HG02970 (cell line): Measurements from ENCODE around the gene RYR1.
A peak's percentile ranks its signal among the peaks of the same experiment; 100 is the strongest.
"Not testable (repeated sequence)": the region's sequence is repeated elsewhere in the genome, so short reads cannot be mapped to it uniquely, and the experiment has no call there.

Experiments used
- ATAC-seq: cut with Tn5 transposase; IDR thresholded peaks from one replicate; pipeline ENCODE4 v1.9.1; 2021; ENCODE audit warnings: mild to moderate bottlenecking, moderate library complexity, moderate number of reproducible peaks; ENCODE audit not compliant: unreplicated experiment, low FRiP score

The RYR1 gene

GRCh38 chr19:38399537-38399936, 34.0 kb upstream of the RYR1 start:
- ATAC-seq, result no peak

- no peak for ATAC-seq
Observed at GRCh38 chr19:38400361-38400760, 33.1 kb upstream of the RYR1 start.

- ATAC-seq, result no peak
Observed at GRCh38 chr19:38401148-38401547, 32.3 kb upstream of the RYR1 start.

- no peak for ATAC-seq
Observed at GRCh38 chr19:38402623-38402966, 30.9 kb upstream of the RYR1 start.

DNA sequence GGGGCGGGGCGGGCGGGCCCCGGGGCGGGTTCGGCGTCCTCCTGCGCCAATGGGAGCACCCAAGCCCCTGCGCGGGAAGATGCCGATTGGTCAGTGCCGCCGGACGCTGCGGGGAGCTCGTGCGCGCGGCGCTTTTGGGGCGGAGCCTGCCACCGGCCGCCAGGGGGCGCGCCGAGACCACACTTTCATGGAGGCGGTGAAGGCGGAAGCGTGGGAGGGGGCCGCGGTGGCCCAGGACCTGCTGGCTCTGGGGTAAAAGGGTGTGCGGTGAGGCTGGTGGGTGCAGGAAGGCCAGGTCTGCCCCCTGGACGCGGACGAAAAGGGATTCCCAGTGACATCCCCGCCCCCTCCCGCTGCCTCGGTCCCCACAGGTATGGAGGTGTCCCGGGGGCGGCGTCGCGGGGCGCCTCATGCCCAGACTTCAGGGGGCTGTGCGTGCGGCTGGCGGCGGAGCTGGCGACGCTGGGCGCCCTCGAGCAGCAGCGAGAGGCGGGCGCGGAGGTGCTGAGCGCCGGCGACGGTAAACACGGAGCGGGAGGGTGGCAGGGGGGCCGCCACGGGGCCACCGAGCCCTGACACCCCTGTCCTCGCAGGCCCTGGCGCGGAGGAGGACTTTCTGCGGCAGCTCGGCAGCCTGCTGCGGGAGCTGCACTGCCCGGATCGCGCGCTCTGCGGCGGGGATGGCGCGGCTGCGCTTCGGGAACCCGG, 30.4 kb upstream of the RYR1 start, which contains the start of gene FAM98C:
FAM98C (plus strand) TSS at position 127 of the 708 bp plus-strand sequence; CDS start at position 188, 61 bp downstream.
- peak; percentile 91 for ATAC-seq

- ATAC-seq, result no peak
Observed at GRCh38 chr19:38404858-38405257, 28.6 kb upstream of the RYR1 start.

DNA sequence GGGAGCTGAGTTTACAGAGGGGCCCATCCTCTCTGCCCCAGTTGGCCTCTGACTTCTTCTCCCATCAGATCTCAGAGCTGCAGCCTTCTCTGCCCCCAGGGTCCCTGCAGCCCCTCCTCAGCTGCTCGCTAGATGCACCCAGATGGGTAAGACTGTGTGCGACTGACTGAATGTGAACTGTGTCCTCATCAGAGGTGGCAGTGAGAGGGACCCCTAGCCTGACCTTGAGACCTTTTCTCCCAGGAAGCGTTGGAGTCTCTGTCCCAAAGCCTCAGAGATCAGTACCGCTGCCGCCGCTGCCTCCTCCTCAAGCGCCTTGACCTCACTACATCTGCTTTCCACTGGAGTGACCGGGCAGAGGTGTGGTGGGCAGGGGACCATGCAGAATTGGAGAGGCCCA, 28.2 kb upstream of the RYR1 start:
- no peak for ATAC-seq

GRCh38 chr19:38409631-38410133, 23.8 kb upstream of the RYR1 start:
- no peak for ATAC-seq

- not testable (repeated sequence) for ATAC-seq
Observed at GRCh38 chr19:38410407-38410806, 23.1 kb upstream of the RYR1 start.

DNA sequence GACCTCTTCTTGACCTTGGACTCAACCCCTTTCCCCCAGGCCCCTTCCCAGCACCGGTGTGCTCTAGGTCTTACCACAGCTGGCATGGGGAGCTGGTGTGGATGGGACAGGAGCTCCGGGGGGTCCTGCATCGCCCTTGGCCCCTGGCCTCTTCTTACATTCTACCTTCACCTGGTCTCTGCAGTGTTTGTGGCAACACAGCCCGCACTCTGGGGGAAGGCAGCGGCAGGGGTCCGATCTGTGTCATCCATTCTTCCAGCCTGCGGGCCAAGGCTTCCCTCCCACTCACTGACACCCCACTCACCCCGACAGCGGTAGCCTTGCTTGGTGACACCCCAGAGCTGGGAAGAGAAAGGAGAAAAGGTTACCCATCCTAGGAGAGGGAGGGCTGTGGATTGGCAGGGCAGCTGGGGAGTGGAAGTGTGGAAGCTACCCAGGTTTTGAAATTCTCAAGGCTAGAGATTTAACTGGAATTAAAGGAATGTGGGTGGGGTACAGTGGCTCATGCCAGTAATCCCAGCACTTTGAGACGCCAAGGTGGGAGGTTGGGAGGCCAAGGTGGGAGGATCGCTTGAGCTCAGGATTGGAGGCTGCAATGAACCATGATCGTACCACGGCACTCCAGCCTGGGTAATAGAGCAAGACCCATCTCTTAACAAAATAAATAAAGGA, 22.3 kb upstream of the RYR1 start:
- no peak for ATAC-seq

- not testable (repeated sequence) for ATAC-seq
Observed at GRCh38 chr19:38411898-38412297, 21.6 kb upstream of the RYR1 start.

DNA sequence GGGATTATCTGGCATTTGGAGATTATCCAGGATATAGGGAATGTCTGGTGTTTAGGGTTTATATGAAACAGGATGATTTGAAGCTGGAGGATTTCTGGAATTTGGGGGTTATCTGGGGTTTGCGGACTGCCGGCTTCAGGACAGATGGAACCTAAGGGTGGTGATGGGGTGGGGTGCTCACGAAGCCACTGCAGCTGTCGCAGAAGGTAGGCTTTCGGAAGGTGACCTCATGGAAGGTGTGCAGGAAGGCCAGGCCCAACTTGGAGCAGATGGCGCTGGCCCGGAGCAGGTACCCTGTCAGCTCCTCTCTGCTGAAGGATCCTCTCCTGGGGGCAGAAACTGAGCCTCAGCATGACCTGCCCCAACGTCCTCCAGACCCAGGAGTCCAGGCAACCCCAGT, 21.0 kb upstream of the RYR1 start:
- no peak for ATAC-seq

DNA sequence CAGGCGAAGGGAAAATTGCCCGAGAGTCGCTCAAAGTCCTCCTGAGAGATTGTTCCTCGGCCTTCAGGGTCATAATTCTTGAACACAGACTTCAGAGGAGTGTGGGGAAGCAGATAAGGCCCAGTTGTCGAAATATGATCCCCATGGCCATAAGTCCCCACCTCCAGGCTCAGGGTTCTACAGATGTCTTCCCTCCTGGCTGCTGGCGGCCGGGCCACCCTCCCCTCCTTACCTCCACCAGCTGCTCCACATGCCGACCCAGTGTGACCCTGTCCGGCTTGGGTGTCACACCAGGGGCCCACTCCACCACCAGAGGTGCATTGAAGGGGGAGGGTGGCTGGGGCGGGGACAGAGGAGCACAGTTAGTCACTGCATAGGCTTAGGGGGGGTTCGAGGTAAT, 20.5 kb upstream of the RYR1 start:
- no peak for ATAC-seq

- ATAC-seq, result no peak
Observed at GRCh38 chr19:38413416-38413815, 20.1 kb upstream of the RYR1 start.

DNA sequence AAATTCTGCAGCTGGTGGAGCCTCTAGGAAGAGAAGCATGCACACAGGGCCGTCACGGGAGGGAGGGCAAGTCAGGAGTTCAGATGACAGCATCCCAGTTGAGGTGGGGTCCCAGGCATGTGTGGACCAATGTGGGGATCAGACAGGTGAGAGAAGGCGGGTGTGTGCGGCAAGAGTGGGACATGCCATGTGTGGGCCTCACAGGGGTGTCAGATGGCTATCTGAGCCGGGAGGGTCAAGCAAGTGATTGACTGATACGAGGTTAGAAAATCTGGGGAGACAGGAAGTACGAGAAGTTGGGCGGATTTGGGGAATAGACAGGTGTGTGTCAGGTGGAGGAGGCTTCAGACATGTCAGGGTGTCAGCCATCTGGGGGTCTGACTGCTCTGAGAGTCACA, 16.3 kb upstream of the RYR1 start:
- no peak for ATAC-seq

DNA sequence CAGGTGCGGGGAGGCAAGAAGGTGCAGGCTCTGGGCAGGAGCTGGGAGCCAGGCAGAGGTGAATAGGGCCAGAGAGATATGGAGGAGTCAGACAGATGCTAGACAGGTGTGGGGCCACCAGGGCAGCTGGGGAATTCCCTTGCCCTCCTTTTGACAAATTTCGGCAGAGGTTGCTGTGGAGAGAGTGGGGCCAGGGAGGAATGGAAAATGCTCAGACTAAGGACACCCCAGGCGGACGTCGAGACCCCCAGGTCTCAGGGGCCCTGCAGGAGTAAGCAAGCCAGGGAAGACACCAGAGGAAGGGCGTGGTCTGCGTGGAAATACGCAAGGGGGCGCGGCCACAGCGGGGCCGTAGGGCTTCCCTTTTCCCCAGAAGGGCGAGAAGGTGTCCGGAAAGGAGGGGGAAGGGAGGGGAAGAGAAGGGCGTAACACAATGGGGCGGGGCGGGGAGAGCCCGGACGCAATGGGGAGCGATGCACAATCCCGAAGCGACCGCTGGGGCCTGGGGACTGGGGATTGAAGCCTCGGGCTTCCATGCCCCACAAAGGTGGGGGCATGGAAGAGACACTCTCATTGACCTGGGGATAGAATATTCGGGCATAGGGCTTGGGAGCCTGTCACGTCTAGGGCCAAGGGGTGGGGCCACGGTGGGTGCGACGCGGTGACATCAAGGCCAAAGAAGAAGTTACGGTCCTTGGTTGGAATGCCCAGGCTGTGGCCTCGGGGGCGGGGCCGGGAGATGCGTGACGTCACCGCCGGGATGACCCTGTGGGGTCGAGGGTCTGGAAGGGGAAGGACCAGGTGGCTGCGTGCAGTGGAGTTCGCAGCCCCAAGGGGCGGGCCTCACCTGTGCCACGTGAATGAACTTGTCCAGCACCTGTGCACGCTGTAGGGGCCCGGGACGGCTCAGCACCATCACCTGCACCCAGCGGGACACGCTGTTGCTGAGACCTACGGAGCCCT, 15.7 kb upstream of the RYR1 start:
- ATAC-seq, result no peak

DNA sequence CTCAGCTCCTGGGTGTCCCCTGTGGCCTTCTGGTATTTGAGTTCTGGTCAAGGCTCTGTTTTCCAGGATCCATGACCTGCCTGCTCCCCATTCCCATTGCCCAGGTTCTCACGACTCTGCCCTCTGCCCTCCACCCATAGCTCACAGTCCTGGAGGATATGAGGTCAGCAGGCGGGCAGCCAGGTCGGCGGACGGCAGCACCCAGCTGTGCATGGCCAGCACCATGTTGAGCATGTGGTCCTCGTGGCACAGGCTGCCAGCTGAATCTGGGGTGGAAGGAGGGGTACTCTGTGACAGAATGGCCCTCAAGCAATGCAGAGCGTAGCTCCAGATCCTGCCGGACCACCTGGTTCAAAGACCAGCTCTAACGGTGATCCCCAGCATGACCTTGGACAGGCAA, 12.6 kb upstream of the RYR1 start:
- no peak for ATAC-seq

- ATAC-seq, result no peak
Observed at GRCh38 chr19:38421856-38422255, 11.6 kb upstream of the RYR1 start.

DNA sequence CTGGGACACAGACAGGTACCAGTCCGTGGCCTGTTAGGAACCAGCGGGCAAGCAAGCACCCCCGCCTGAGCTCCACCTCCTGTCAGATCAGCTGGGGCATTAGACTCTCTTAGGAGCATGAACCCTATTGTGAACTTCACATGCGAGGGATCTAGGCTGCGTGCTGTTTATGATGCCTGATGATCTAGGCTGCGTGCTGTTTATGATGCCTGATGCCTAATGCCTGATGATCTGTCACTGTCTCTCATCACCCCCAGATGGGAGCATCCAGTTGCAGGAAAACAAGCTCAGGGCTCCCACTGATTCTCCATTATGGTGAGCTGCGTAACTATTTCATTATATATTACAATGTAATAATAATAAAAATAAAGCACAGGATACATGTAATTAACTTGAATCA, 11.1 kb upstream of the RYR1 start:
- ATAC-seq, result no peak

GRCh38 chr19:38424272-38424671, 9.2 kb upstream of the RYR1 start:
- ATAC-seq, result no peak

DNA sequence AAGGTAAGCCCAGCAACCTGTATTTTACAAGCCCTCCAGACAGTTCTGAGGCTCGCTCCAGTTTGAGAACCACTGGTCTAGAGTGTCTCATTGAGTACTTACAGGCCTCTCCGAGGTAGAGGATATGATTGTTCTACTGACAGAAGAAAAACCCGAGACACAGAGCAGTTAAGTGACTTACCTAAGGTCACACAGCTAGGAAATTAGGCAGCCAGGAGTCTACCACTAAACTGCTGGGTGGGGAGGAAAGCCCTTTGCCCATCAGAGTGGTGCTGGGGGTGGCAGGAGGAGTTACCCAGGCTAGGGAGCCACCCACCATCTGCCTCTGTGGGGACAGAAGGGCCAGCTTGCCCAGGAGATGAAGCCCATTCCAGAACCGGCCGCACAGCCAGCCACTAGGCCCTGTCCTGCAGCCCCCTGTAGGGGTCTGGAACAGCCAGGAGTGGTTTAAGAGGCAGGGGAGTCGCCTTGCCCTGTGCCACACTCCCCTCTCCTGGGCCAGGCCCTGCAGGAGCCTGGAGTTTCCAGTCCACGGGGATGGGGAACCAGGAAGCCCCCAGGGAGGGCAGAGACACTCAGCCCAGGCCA, 8.2 kb upstream of the RYR1 start:
- ATAC-seq, result no peak
